Measurements from ENCODE around the gene SLC25A26.
"Not testable (repeated sequence)": the region's sequence is repeated elsewhere in the genome, so short reads cannot be mapped to it uniquely, and the experiment has no call there.

The SLC25A26 gene

GRCh38 chr3:66280304-66280703 lies 59.5 kb downstream of the SLC25A26 start:
- Histone ChIP-seq H3F3A (ENCODE audit: control insufficient read depth, insufficient read depth) (peaks cover 10% of the 10 kb centered on the region; the same call in 1 of the 2 replicates), H3K9me3 (ENCODE audit: control insufficient read depth, insufficient read depth, low read length) (no peaks in the 10 kb centered on the region), H3K4me1 (ENCODE audit: control insufficient read depth, low read length) (peaks cover 31% of the 10 kb centered on the region), H3K9me2 (replicated peaks; ENCODE audit: control insufficient read depth, low read length) (no peaks in the 10 kb centered on the region), H4K20me1 (ENCODE audit: control insufficient read depth, insufficient read depth, low read depth, low read length) (no peaks in the 10 kb centered on the region), H3K27me3 (ENCODE audit: control insufficient read depth, low read length) (no peaks in the 10 kb centered on the region), H3K27ac (ENCODE audit: low read depth, low read length) (no peak overlapping the region), H3K4me3 (ENCODE audit: low read length) (no peak overlapping the region), H3K36me3 (ENCODE audit: control insufficient read depth, low read length) (no peaks in the 10 kb centered on the region), H3K4me2 (ENCODE audit: low read length) (no peak overlapping the region), H3K79me2 (ENCODE audit: control insufficient read depth, low read length) (peaks cover 5% of the 10 kb centered on the region; the same call in 1 of the 2 replicates)
- TF ChIP-seq EZH2phosphoT487 (IDR thresholded peaks at IDR 0.05; ENCODE audit: borderline replicate concordance, low read length) (no peak), CTCF (IDR thresholded peaks at IDR 0.05; ENCODE audit: low read depth, low read length, poor library complexity, severe bottlenecking) (no peak)

DNA sequence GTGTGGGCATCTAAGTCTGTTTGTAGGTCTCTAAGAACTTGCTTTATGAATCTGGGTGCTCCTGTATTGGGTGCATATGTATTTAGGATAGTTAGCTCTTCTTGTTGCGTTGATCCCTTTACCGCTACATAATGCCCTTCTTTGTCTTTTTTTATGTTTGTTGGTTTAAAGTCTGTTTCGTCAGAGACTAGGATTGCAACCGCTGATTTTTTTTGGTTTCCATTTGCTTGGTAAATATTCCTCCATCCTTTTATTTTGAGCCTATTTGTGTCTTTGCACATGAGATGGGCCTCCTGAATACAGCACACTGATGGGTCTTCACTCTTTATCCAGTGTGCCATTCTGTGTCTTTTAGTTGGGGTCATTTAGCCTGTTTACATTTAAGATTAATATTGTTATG lies 71.1 kb downstream of the SLC25A26 start:
- not testable (repeated sequence) for H3K27ac ChIP-seq (ENCODE audit: low read depth, low read length); H4K20me1 ChIP-seq (ENCODE audit: control insufficient read depth, insufficient read depth, low read depth, low read length); H3K9me2 ChIP-seq (replicated peaks; ENCODE audit: control insufficient read depth, low read length); H3F3A ChIP-seq (ENCODE audit: control insufficient read depth, insufficient read depth); H3K36me3 ChIP-seq (ENCODE audit: control insufficient read depth, low read length); H3K4me3 ChIP-seq (ENCODE audit: low read length); H3K4me2 ChIP-seq (ENCODE audit: low read length); H3K9me3 ChIP-seq (ENCODE audit: control insufficient read depth, insufficient read depth, low read length); H3K27me3 ChIP-seq (ENCODE audit: control insufficient read depth, low read length)
- Histone ChIP-seq H3K4me1 (ENCODE audit: control insufficient read depth, low read length) (peaks cover 59% of the 10 kb centered on the region), H3K79me2 (ENCODE audit: control insufficient read depth, low read length) (peaks cover 44% of the 10 kb centered on the region)

DNA sequence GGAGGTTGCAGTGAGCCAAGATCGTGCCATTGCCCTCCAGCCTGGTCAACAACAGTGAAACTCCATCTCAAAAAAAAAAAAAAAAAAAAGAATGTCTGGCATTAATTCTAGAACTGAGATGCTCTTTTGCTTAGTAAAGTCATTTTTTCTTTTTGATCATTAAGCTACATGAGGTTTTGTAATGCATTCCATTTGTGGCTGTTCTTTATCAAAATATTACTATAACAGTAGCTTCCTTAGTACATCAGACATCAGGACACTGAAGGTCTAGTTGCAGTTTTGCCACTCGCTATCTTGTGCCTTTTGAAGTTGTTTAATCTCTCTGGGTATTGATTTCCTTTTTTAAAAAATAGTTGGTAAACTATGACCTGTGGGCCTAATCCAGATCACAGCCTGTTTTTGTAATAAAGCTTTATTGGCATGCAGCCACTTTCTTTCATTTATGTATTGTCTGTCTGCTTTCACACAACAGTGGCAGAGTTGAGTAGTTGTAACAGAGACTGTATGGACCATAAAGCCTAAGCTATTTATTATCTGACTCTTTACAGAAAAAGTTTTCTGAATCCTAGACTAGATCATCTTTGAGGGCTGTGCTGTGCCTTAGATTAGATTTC lies 76.6 kb downstream of the SLC25A26 start:
- Histone ChIP-seq H3K36me3 (ENCODE audit: control insufficient read depth, low read length) (no peaks in the 10 kb centered on the region), H3K4me1 (ENCODE audit: control insufficient read depth, low read length) (peaks cover 62% of the 10 kb centered on the region), H3K9me3 (ENCODE audit: control insufficient read depth, insufficient read depth, low read length) (no peaks in the 10 kb centered on the region), H3K79me2 (ENCODE audit: control insufficient read depth, low read length) (peaks cover 27% of the 10 kb centered on the region), H3K4me2 (ENCODE audit: low read length) (peak overlapping the region; percentile 64), H4K20me1 (ENCODE audit: control insufficient read depth, insufficient read depth, low read depth, low read length) (no peaks in the 10 kb centered on the region), H3K9me2 (replicated peaks; ENCODE audit: control insufficient read depth, low read length) (no peaks in the 10 kb centered on the region), H3K27ac (ENCODE audit: low read depth, low read length) (peak overlapping the region; percentile 36), H3F3A (ENCODE audit: control insufficient read depth, insufficient read depth) (0 out of 2 replicates have a peak, but pooled peaks cover 3% of the 10 kb centered on the region), H3K4me3 (ENCODE audit: low read length) (0 out of 2 replicates have a peak overlapping the region, but pooled peaks have one; percentile 11), H3K27me3 (ENCODE audit: control insufficient read depth, low read length) (no peaks in the 10 kb centered on the region)
- TF ChIP-seq EZH2phosphoT487 (IDR thresholded peaks at IDR 0.05; ENCODE audit: borderline replicate concordance, low read length): no peak
- TF ChIP-seq CTCF (IDR thresholded peaks at IDR 0.05; ENCODE audit: low read depth, low read length, poor library complexity, severe bottlenecking): no peak

GRCh38 chr3:66297900-66298299 lies 77.1 kb downstream of the SLC25A26 start:
- no peak for TF ChIP-seq CTCF (IDR thresholded peaks at IDR 0.05; ENCODE audit: low read depth, low read length, poor library complexity, severe bottlenecking)
- TF ChIP-seq EZH2phosphoT487 (IDR thresholded peaks at IDR 0.05; ENCODE audit: borderline replicate concordance, low read length): no peak
- no peaks in the 10 kb centered on the region for H3K36me3 ChIP-seq (ENCODE audit: control insufficient read depth, low read length)
- peaks cover 22% of the 10 kb centered on the region for H3K79me2 ChIP-seq (ENCODE audit: control insufficient read depth, low read length)
- peak overlapping the region; percentile 11; the same call in 1 of the 2 replicates for H3K4me3 ChIP-seq (ENCODE audit: low read length)
- H3K9me3 ChIP-seq (ENCODE audit: control insufficient read depth, insufficient read depth, low read length): no peaks in the 10 kb centered on the region
- peaks cover 62% of the 10 kb centered on the region for H3K4me1 ChIP-seq (ENCODE audit: control insufficient read depth, low read length)
- H3K4me2 ChIP-seq (ENCODE audit: low read length): peak overlapping the region; percentile 64
- H3K27ac ChIP-seq (ENCODE audit: low read depth, low read length): peak overlapping the region; percentile 36
- H3F3A ChIP-seq (ENCODE audit: control insufficient read depth, insufficient read depth): 0 out of 2 replicates have a peak, but pooled peaks cover 3% of the 10 kb centered on the region
- no peaks in the 10 kb centered on the region for H3K27me3 ChIP-seq (ENCODE audit: control insufficient read depth, low read length)
- H3K9me2 ChIP-seq (replicated peaks; ENCODE audit: control insufficient read depth, low read length): no peaks in the 10 kb centered on the region
- H4K20me1 ChIP-seq (ENCODE audit: control insufficient read depth, insufficient read depth, low read depth, low read length): no peaks in the 10 kb centered on the region
